NB4 (cell line): ENCODE results near the gene KLF3.

Source experiments
- CTCF ChIP-seq: IDR thresholded peaks from one replicate; pipeline ENCODE4 v1.5.1; 2012; ENCODE audit warnings: low read depth, low read length
- MYC ChIP-seq: IDR thresholded peaks from 2 replicates; pipeline ENCODE4 v1.6.1; 2011; ENCODE audit warnings: low read depth, low read length
- POLR2A ChIP-seq: IDR thresholded peaks from 2 replicates; pipeline ENCODE4 v1.6.1; 2011; ENCODE audit warnings: mild to moderate bottlenecking; ENCODE audit not compliant: insufficient read length; ENCODE audit errors: extremely low read depth
- TF ChIP-seq, protein P1 (sequence below): IDR thresholded peaks from 2 replicates; pipeline ENCODE4 v1.6.1; 2011; ENCODE audit warnings: low read depth, low read length

DNA sequence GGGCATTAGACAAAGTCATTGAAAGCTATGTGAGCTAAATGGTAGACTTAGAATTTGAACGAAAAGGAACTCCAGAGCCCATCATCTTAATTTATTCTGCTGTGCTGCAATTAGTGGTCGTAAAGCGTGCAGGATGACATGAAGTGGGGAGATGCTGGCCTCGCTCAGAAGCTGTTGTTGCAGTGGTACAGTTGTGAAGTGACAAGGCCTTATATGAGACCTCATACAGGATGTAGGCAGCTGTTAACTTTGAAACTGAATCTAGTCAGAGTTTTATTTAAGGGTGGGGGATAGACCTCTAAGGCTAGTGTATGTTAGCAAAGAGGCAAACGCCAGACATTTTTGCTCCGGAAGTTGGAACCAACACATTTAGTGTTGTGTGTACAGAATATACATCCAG, 13.4 kb downstream of the KLF3 start:
- TF ChIP-seq, protein P1, sequence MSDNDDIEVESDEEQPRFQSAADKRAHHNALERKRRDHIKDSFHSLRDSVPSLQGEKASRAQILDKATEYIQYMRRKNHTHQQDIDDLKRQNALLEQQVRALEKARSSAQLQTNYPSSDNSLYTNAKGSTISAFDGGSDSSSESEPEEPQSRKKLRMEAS = no peak
- TF ChIP-seq CTCF (no peak), POLR2A (no peak), MYC (no peak)
